Suppressor macrophage treated with lipopolysaccharide for 4 hours (primary cell): ENCODE measurements around the gene SLC13A4.
"Not testable (repeated sequence)": the region's sequence is repeated elsewhere in the genome, so short reads cannot be mapped to it uniquely, and the experiment has no call there.

Experiments used
- DNase-seq: peaks from one replicate; pipeline ENCODE4 v3.0.0-alpha.2; 2020

The SLC13A4 gene

GRCh38 chr7:135728136-135728669 is at the start of gene SLC13A4:
Gene SLC13A4, minus strand, starts transcription at chr7:135728186. Its CDS starts 690 bp downstream, at chr7:135727496.
- no peak for DNase-seq

GRCh38 chr7:135775915-135776314 is 47.9 kb upstream of the SLC13A4 start:
- not testable (repeated sequence) for DNase-seq

GRCh38 chr7:135775230-135775629 is 47.2 kb upstream of the SLC13A4 start:
- DNase-seq, result no peak

- no peak for DNase-seq
These were observed 46.3 kb upstream of the SLC13A4 start for GRCh38 chr7:135774284-135774683.

GRCh38 chr7:135773464-135773863 is 45.5 kb upstream of the SLC13A4 start:
- no peak for DNase-seq

GRCh38 chr7:135772639-135773222 is 44.7 kb upstream of the SLC13A4 start:
- no peak for DNase-seq

- no peak for DNase-seq
These were observed 44.1 kb upstream of the SLC13A4 start for GRCh38 chr7:135771961-135772638.

- no peak for DNase-seq
These were observed 43.1 kb upstream of the SLC13A4 start for GRCh38 chr7:135771051-135771450.

GRCh38 chr7:135770139-135770710 is 42.2 kb upstream of the SLC13A4 start:
- DNase-seq, result no peak

- no peak for DNase-seq
These were observed 41.2 kb upstream of the SLC13A4 start for GRCh38 chr7:135769005-135769802.

GRCh38 chr7:135768467-135768866 is 40.5 kb upstream of the SLC13A4 start:
- DNase-seq, result no peak

- DNase-seq, result no peak
These were observed 40.1 kb upstream of the SLC13A4 start for GRCh38 chr7:135768064-135768463.

- DNase-seq, result no peak
These were observed 35.3 kb upstream of the SLC13A4 start for GRCh38 chr7:135763261-135763660.

GRCh38 chr7:135761751-135762488 is 33.9 kb upstream of the SLC13A4 start:
- no peak for DNase-seq

GRCh38 chr7:135759532-135759931 is 31.5 kb upstream of the SLC13A4 start:
- no peak for DNase-seq

- no peak for DNase-seq
These were observed 30.5 kb upstream of the SLC13A4 start for GRCh38 chr7:135758531-135758932.

- no peak for DNase-seq
These were observed 29.9 kb upstream of the SLC13A4 start for GRCh38 chr7:135757719-135758411.

- DNase-seq, result no peak
These were observed 28.2 kb upstream of the SLC13A4 start for GRCh38 chr7:135756191-135756590.

GRCh38 chr7:135755351-135755753 is 27.4 kb upstream of the SLC13A4 start:
- no peak for DNase-seq

GRCh38 chr7:135753616-135754413 is 25.8 kb upstream of the SLC13A4 start:
- DNase-seq, result no peak

- no peak for DNase-seq
These were observed 20.8 kb upstream of the SLC13A4 start, which contains the start of gene FAM180A for GRCh38 chr7:135748770-135749169. Gene FAM180A, minus strand, starts transcription at chr7:135748813. Its CDS starts 233 bp downstream, at chr7:135748580.
